Measurements from ENCODE around the gene SIPA1L3. TPM values are rescaled to one million over a fixed set of nuclear protein-coding genes. Genes with fewer than 3 reads are reported as not detected.

The SIPA1L3 gene
- polyA plus RNA-seq, 1 of the 3 experiments (the other 2 are of a cell fraction) = 11.6 TPM

DNA sequence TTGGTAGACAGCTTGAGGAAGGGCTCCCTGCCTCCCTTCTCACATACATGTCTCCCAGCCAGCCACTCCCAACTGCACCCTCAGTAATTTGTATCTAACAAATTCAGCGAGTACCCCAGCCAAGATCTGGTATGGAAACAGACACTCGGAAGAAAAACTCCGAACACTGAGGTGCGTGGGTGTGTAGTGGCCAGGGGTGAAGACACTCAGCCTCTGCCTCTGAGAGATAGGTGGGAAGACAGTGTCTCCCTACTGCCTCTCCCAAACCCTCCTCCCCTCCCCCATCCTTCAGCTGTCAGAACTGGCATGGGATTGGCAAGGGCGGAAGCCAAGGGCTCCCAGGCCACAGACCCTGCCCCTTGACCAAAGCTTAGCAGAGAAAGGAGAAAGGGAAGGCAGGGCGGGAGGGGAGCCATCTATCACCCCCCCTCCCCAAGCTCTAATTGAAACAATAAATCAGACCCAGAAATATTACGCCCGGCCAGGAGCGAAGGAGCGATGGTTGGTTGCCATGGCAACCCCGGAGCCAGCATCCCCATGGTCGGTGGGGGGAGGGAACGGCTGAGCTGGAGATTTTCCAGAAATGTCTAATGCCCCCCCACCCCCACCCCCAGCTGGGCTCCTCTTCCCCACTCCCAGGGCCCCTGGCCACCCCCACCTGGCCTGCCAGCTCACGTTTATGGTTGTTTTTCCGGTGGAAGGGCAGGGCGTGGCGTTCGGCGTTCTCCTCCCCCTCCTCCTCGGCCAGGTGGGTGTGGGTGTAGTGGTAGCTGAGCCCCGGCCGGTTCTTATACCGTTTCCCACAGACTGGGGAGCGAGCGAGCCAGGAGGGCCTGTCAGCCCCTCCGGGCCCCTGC is 310.0 kb downstream of the SIPA1L3 start (continued):
- TF ChIP-seq, protein P1, sequence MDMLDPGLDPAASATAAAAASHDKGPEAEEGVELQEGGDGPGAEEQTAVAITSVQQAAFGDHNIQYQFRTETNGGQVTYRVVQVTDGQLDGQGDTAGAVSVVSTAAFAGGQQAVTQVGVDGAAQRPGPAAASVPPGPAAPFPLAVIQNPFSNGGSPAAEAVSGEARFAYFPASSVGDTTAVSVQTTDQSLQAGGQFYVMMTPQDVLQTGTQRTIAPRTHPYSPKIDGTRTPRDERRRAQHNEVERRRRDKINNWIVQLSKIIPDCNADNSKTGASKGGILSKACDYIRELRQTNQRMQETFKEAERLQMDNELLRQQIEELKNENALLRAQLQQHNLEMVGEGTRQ (IDR thresholded peaks at IDR 0.05; ENCODE audit: borderline replicate concordance, low read depth, low read length) = no peak
- no peak for TF ChIP-seq TEAD4 (IDR thresholded peaks at IDR 0.05; ENCODE audit: borderline replicate concordance, insufficient read depth)
- TF ChIP-seq, protein P2, sequence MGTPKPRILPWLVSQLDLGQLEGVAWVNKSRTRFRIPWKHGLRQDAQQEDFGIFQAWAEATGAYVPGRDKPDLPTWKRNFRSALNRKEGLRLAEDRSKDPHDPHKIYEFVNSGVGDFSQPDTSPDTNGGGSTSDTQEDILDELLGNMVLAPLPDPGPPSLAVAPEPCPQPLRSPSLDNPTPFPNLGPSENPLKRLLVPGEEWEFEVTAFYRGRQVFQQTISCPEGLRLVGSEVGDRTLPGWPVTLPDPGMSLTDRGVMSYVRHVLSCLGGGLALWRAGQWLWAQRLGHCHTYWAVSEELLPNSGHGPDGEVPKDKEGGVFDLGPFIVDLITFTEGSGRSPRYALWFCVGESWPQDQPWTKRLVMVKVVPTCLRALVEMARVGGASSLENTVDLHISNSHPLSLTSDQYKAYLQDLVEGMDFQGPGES (IDR thresholded peaks at IDR 0.05; ENCODE audit: low read depth, low read length) = no peak
- TF ChIP-seq, protein P3, sequence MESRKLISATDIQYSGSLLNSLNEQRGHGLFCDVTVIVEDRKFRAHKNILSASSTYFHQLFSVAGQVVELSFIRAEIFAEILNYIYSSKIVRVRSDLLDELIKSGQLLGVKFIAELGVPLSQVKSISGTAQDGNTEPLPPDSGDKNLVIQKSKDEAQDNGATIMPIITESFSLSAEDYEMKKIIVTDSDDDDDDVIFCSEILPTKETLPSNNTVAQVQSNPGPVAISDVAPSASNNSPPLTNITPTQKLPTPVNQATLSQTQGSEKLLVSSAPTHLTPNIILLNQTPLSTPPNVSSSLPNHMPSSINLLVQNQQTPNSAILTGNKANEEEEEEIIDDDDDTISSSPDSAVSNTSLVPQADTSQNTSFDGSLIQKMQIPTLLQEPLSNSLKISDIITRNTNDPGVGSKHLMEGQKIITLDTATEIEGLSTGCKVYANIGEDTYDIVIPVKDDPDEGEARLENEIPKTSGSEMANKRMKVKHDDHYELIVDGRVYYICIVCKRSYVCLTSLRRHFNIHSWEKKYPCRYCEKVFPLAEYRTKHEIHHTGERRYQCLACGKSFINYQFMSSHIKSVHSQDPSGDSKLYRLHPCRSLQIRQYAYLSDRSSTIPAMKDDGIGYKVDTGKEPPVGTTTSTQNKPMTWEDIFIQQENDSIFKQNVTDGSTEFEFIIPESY (IDR thresholded peaks at IDR 0.05; ENCODE audit: borderline replicate concordance, low read depth) = no peak
- no peak for TF ChIP-seq RXRA (IDR thresholded peaks at IDR 0.05; ENCODE audit: borderline replicate concordance, low read depth)
- TF ChIP-seq FOSL2 (IDR thresholded peaks at IDR 0.05; ENCODE audit: borderline replicate concordance, low read depth) = no peak
- TF ChIP-seq ELF1 (IDR thresholded peaks at IDR 0.05) = no peak

- 87% methylated on average over 3 of the region's 3 CpGs for WGBS (ENCODE audit: low lambda C conversion rate)
- DNase-seq = no peak
- Histone ChIP-seq H3F3A (replicated peaks; ENCODE audit: insufficient read depth) (no peaks in the 10 kb centered on the region), H3K9me2 (no peaks in the 10 kb centered on the region), H3K9me3 (no peaks in the 10 kb centered on the region), H3K9ac (no peak overlapping the region), H4K20me1 (ENCODE audit: insufficient read depth) (no peaks in the 10 kb centered on the region), H3K27me3 (ENCODE audit: insufficient read depth) (no peaks in the 10 kb centered on the region), H3K27ac (ENCODE audit: low read depth in 2 of 2, low read length in 1 of 2) (no peak overlapping the region), H3K4me3 (ENCODE audit: low read depth in 2 of 2, low read length in 1 of 2) (no peak overlapping the region), H3K4me2 (no peak overlapping the region), H3K4me1 (ENCODE audit: control insufficient read depth in 1 of 2, insufficient read depth in 2 of 2, low read depth in 1 of 2, low read length in 1 of 2) (no peaks in the 10 kb centered on the region; a peak in 1 of 4 replicates), H3K36me3 (replicated peaks in 1 of 2; ENCODE audit: control insufficient read depth in 1 of 2, insufficient read depth in 2 of 2, low read length in 1 of 2) (peaks cover 0 to 7% of the 10 kb centered on the region in 2 experiments), H2AFZ (ENCODE audit: low read depth) (no peak overlapping the region), H3K79me2 (ENCODE audit: insufficient read depth) (peaks cover 2% of the 10 kb centered on the region; the same call in 1 of the 2 replicates)
- no peak for TF ChIP-seq GATA2 (CRISPR knock-in tag; IDR thresholded peaks at IDR 0.05)
- TF ChIP-seq, protein P2 (IDR thresholded peaks at IDR 0.05; ENCODE audit: low read depth, low read length) = no peak
- no peak for TF ChIP-seq EZH2phosphoT487 (IDR thresholded peaks at IDR 0.05; ENCODE audit: borderline replicate concordance, low read depth)
- TF ChIP-seq ELF1 (IDR thresholded peaks at IDR 0.05) = no peak
- no peak for TF ChIP-seq TEAD4 (IDR thresholded peaks at IDR 0.05; ENCODE audit: borderline replicate concordance, insufficient read depth)
- no peak for TF ChIP-seq NRF1 (IDR thresholded peaks at IDR 0.05; ENCODE audit: low read depth, low read length)
- TF ChIP-seq TAF1 (IDR thresholded peaks at IDR 0.05; ENCODE audit: borderline replicate concordance, low read depth, low read length) = no peak
- TF ChIP-seq MXI1 (IDR thresholded peaks at IDR 0.05; ENCODE audit: low read depth, low read length) = no peak
- CTCF ChIA-PET = interaction anchor here (1.3 to 1.6 kb wide), 2 partner anchors 315 to 319 kb away, joined by 5 read pairs; no protein-coding TSS in a partner anchor
- POLR2A ChIA-PET = no interaction called here
These were observed 311.2 kb downstream of the SIPA1L3 start for GRCh38 chr19:38218204-38218603.

Measured in SK-N-SH (cell line).